B cell (primary cell): ENCODE data around the gene EHHADH.

ENCODE experiments used
- EZH2 ChIP-seq: IDR thresholded peaks from 2 replicates; pipeline ENCODE4 v1.6.1; 2012; ENCODE audit warnings: borderline replicate concordance, low read depth, mild to moderate bottlenecking, moderate library complexity, low read length; ENCODE audit not compliant: insufficient read depth, poor library complexity, severe bottlenecking
- TF ChIP-seq, protein P1 (sequence below): fragments of 200-600 bp; IDR thresholded peaks from one replicate; pipeline ENCODE4 v1.8.0; 2022; ENCODE audit warnings: antibody characterized with exemption, mild to moderate bottlenecking

GRCh38 chr3:185200639-185201038, 53.2 kb downstream of the EHHADH start:
- TF ChIP-seq, protein P1, sequence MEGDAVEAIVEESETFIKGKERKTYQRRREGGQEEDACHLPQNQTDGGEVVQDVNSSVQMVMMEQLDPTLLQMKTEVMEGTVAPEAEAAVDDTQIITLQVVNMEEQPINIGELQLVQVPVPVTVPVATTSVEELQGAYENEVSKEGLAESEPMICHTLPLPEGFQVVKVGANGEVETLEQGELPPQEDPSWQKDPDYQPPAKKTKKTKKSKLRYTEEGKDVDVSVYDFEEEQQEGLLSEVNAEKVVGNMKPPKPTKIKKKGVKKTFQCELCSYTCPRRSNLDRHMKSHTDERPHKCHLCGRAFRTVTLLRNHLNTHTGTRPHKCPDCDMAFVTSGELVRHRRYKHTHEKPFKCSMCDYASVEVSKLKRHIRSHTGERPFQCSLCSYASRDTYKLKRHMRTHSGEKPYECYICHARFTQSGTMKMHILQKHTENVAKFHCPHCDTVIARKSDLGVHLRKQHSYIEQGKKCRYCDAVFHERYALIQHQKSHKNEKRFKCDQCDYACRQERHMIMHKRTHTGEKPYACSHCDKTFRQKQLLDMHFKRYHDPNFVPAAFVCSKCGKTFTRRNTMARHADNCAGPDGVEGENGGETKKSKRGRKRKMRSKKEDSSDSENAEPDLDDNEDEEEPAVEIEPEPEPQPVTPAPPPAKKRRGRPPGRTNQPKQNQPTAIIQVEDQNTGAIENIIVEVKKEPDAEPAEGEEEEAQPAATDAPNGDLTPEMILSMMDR = no peak
- TF ChIP-seq EZH2 = no peak
